ENCODE measurements around the gene YPEL5.
A peak's percentile ranks its signal among the peaks of the same experiment; 100 is the strongest.

Gene YPEL5

GRCh38 chr2:30165050-30165520 lies 18.3 kb downstream of the YPEL5 start:
- DNase-seq (ENCODE audit: low read depth, low spot score), result peak; percentile 38

- DNase-seq (ENCODE audit: low read depth, low spot score), result no peak
These were observed 18.8 kb downstream of the YPEL5 start for GRCh38 chr2:30165617-30166016.

GRCh38 chr2:30172627-30173026 lies 25.8 kb downstream of the YPEL5 start:
- DNase-seq (ENCODE audit: low read depth, low spot score), result no peak

- DNase-seq (ENCODE audit: low read depth, low spot score), result no peak
These were observed 30.6 kb downstream of the YPEL5 start for GRCh38 chr2:30177440-30177839.

GRCh38 chr2:30177956-30178355 lies 31.1 kb downstream of the YPEL5 start:
- no peak for DNase-seq (ENCODE audit: low read depth, low spot score)

- DNase-seq (ENCODE audit: low read depth, low spot score), result no peak
These were observed 32.0 kb downstream of the YPEL5 start for GRCh38 chr2:30178618-30179434.

GRCh38 chr2:30179536-30179935 lies 32.7 kb downstream of the YPEL5 start:
- DNase-seq (ENCODE audit: low read depth, low spot score), result no peak

- DNase-seq (ENCODE audit: low read depth, low spot score), result no peak
These were observed 33.4 kb downstream of the YPEL5 start for GRCh38 chr2:30180226-30180625.

GRCh38 chr2:30181176-30181575 lies 34.4 kb downstream of the YPEL5 start:
- no peak for DNase-seq (ENCODE audit: low read depth, low spot score)

GRCh38 chr2:30184035-30184434 lies 37.2 kb downstream of the YPEL5 start:
- no peak for DNase-seq (ENCODE audit: low read depth, low spot score)

- DNase-seq (ENCODE audit: low read depth, low spot score), result no peak
These were observed 38.4 kb downstream of the YPEL5 start for GRCh38 chr2:30185178-30185577.

GRCh38 chr2:30188292-30188691 lies 41.5 kb downstream of the YPEL5 start:
- DNase-seq (ENCODE audit: low read depth, low spot score), result no peak

GRCh38 chr2:30190637-30191036 lies 43.8 kb downstream of the YPEL5 start:
- no peak for DNase-seq (ENCODE audit: low read depth, low spot score)

GRCh38 chr2:30191107-30191506 lies 44.3 kb downstream of the YPEL5 start:
- DNase-seq (ENCODE audit: low read depth, low spot score), result no peak

GRCh38 chr2:30191819-30192271 lies 45.0 kb downstream of the YPEL5 start:
- DNase-seq (ENCODE audit: low read depth, low spot score), result no peak

GRCh38 chr2:30192314-30192713 lies 45.5 kb downstream of the YPEL5 start:
- DNase-seq (ENCODE audit: low read depth, low spot score), result no peak

- no peak for DNase-seq (ENCODE audit: low read depth, low spot score)
These were observed 46.4 kb downstream of the YPEL5 start for GRCh38 chr2:30193104-30193681.

- DNase-seq (ENCODE audit: low read depth, low spot score), result no peak
These were observed 47.6 kb downstream of the YPEL5 start for GRCh38 chr2:30194421-30194820.

GRCh38 chr2:30195016-30195415 lies 48.2 kb downstream of the YPEL5 start:
- no peak for DNase-seq (ENCODE audit: low read depth, low spot score)

- no peak for DNase-seq (ENCODE audit: low read depth, low spot score)
These were observed 50.9 kb downstream of the YPEL5 start for GRCh38 chr2:30197570-30198192.

GRCh38 chr2:30201990-30202389 lies 55.2 kb downstream of the YPEL5 start:
- no peak for DNase-seq (ENCODE audit: low read depth, low spot score)

- DNase-seq (ENCODE audit: low read depth, low spot score), result no peak
These were observed 56.3 kb downstream of the YPEL5 start for GRCh38 chr2:30203156-30203555.

GRCh38 chr2:30204281-30204680 lies 57.5 kb downstream of the YPEL5 start:
- DNase-seq (ENCODE audit: low read depth, low spot score), result no peak
